Mesenteric fat pad (tissue), 1 donor: ENCODE data around the gene DNAH10. TPM values are rescaled to one million over a fixed set of nuclear protein-coding genes. Genes with fewer than 3 reads are reported as not detected.
A peak's percentile ranks its signal among the peaks of the same experiment; 100 is the strongest.

ENCODE experiments used
- DNase-seq: peaks from one replicate; pipeline ENCODE4 v3.0.0-alpha.2; 2020; ENCODE audit warnings: low spot score
- total RNA-seq: library from RNA; stranded (reverse); fragmentation: NEBNext Ultra II Directional; extraction: Animal tissue kit (Norgen Biotek cat#: 25700); gene quantifications from one replicate; pipeline ENCODE4 v1.2.1, GENCODE V29; 2021
- donor health status: DM: yes; HTN: yes; CAD: no.

Gene DNAH10
- total RNA-seq, 1 donor from 2014 or later = 0.51 TPM

- DNase-seq = no peak
Observed at GRCh38 chr12:123929946-123930583, 168.0 kb downstream of the DNAH10 start.

DNA sequence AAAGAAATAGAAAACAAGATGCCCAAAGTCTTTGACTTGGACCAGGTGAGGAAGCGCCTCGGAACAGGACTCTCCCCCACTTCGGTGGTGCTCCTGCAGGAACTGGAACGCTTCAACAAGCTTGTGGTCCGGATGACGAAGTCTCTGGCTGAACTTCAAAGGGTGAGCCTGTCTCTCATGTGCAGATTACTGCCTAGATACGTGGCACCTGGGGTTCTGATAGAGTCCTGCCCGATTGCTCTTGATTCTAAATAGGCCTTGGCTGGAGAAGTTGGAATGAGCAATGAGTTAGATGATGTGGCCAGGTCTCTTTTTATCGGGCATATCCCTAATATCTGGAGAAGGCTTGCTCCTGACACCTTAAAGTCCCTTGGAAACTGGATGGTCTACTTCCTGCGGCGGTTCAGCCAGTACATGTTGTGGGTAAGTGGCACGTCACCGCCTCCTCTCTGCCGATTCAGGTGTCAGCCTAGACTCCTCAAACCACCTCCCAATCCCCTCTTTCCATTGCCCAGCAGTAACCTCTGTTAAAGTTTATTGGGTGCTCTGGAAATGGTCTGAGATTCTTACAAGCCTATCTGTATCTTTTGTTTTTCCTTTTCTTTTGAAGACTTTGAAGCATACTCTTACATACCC, 169.7 kb downstream of the DNAH10 start:
- DNase-seq = no peak

DNA sequence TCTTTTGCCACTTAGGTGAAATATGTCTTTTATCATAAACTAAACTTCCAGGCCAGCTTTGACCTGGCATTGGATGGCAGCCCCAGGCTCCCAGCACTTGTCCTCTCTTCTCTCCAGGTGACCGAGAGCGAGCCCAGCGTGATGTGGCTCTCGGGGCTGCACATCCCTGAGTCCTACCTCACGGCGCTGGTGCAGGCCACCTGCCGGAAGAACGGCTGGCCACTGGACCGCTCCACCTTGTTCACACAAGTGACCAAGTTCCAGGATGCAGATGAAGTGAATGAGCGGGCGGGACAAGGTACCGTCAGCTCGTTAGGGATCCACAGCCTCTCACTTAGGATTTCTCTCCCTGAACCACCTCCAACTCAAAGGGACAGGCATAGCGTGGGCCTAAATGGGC, 171.1 kb downstream of the DNAH10 start:
- DNase-seq = no peak

DNA sequence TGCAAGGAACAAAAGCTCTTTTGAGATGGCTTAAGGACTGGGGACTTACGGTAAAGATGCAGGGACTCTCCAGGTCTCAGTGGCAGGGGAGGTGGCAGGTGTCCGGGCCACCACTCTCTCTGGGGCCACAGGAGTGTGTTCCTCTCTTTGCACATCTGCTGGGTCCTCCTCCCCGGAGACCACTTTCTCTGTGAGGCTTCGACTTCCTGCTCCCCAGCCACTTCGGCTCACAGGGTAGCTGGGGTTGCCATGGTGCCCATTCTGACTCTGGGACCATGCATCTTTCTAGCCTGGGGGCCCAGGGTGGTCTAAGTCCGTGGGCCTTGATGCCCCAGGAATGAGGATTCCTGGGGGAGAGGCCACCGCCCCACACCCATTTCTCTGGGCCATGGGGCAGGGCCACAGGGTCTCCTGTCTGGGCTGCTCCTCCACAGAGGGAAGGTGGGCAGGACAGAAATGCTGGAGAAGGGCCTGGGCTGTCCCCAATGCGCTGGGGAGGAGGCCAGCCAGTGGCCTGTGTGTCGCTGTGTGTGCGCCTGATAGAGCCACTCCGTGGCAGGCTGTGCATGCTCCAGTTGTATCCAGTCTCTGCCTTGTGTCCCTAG, 172.0 kb downstream of the DNAH10 start:
- no peak for DNase-seq

GRCh38 chr12:123934829-123935228, 172.7 kb downstream of the DNAH10 start:
- DNase-seq = no peak

DNA sequence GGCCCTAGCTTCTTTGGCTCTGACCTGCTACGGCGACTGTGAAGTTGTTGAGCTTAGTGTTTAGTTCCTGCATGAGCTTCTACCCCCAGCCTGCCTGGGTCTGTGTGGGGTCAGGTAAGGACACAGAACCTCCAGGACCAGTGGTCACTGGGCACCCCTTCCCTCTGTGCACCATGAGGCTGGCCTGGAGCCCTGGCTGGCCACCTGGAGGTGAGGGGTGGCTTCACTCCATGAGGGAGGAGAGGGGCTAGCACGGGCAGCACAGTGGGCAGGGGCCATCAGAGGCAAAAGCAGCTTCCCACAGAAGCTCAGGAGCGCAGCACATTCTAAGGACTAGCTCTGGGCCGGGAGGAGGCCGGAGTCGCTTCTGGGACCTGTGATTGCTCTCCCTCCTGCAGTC, 173.9 kb downstream of the DNAH10 start:
- no peak for DNase-seq

GRCh38 chr12:123936471-123936870, 174.4 kb downstream of the DNAH10 start:
- DNase-seq = no peak

DNA sequence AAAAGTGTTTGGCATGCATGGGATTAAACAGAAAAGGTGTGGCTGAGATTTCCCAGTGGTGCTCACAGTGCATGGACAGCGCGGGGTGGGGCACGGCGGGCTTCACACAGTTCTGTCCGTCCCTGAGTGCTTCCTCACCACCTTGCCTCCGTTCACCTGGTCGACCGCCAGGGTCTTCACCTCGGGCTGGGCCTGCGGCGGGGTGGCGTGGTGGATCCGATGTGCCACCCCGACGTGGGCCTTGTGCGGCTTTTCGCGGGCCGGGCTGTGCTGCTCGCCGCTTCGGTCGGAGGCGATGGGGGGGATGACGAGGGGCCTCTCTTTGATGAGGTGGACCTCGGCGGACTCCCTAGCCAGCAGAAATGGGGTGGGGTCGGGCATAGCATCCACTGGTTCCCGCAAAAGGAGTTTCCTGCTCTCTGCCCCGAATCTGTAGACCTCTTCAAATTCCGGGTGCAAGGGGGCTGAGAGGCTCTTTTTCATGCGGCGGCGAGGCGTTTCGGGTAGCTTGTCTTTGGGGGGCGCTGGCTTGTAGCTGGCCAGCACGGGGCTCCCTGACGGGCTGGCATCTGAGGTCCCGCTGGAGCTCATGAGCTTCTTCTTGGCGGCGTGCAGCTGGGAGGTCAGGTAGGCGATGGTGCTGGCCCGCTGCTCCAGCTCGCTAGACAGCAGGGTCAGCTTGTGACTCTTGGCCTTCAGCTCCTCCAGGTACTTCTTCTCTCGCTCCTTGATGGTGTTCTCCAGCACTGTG, 175.0 kb downstream of the DNAH10 start:
- no peak for DNase-seq

DNA sequence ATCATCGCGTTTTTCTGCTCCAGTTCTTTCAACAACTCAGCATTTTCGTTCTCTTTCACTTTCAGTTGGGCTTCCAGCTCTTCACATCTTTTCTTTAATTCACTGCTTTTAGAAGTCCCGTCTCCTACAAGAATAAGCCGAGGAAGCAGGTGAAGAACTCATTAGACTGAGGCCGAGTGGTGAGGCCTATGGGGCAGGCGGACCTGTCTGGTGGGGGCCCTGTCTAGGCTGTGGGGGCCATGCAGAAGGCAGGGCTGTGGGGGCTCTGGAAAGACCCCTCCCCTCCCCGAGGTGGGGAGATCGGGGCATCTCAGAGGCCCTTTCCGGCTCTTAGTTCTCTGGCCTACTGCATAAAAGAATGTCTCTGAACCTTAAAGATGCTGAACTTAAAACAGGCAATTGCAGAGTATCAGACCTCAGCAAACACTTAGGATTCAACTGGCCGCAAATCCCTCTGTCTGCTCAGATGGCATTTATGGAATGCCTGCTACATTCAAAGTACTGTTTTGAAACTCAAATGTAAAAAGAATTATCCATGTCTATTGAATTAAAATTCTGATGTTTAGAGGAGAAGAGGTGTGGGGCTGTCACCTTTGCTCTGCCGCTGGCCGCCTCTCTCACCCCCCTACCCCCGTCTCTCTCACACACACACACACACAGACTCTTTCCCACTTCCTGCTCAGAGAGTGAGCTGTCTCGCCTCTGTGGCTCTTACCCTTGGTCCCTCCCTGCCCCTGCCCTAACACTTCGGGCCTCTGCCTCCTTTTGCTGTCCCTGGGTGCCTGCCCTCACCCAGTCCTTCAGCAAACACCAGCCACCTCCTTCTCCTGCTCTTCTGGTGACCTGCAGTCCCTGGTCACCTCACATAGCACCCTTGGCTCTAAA, 175.8 kb downstream of the DNAH10 start:
- DNase-seq = no peak

DNA sequence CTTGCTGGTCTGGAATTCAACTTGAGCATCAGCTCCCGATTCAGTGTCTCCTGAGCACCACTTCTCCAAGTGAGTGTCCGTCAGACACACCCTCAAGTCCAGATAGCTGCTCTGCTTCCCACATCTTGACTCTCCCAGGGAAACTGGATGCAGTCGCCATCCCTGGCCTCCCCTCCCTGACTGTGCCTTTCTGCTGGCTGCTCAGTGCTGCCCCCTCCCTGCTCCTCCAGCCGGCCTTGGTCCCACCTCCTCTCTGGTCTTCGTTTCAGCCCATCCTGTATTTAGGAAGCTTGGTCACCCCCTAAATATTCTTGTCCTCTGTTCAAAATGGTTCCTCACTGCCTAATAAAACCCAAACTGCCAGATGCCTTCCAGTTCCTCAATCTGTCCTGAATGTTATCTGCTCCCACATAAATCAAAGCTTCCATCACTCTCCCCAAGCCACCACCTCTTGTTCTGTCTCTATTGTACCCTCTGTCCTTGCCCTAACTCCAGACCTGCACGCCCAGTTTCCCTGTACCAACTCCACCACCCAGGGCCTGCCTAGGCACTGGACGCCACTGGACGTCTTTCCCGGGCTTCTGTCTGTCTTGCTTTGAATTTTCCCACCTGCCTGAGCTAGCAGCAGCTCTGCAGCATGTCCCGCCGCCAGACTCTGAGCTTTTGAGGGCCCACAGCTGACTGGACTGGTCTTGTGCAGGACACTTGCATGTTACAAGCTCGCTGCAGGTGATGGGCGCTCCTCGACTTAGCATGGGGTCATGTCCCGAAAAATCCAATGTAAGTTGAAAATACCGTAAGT, 176.8 kb downstream of the DNAH10 start:
- DNase-seq = peak; percentile 76

GRCh38 chr12:123939716-123940626, 177.9 kb downstream of the DNAH10 start:
- DNase-seq = peak; percentile 80

- peak; percentile 69 for DNase-seq
Observed at GRCh38 chr12:123940627-123940966, 178.5 kb downstream of the DNAH10 start.

- DNase-seq = peak; percentile 53
Observed at GRCh38 chr12:123941000-123941399, 178.9 kb downstream of the DNAH10 start.

GRCh38 chr12:123941624-123942237, 179.6 kb downstream of the DNAH10 start:
- DNase-seq = peak; percentile 53

- DNase-seq = peak; percentile 67
Observed at GRCh38 chr12:123942238-123942653, 180.1 kb downstream of the DNAH10 start.

- peak; percentile 55 for DNase-seq
Observed at GRCh38 chr12:123942911-123943648, 181.0 kb downstream of the DNAH10 start.

DNA sequence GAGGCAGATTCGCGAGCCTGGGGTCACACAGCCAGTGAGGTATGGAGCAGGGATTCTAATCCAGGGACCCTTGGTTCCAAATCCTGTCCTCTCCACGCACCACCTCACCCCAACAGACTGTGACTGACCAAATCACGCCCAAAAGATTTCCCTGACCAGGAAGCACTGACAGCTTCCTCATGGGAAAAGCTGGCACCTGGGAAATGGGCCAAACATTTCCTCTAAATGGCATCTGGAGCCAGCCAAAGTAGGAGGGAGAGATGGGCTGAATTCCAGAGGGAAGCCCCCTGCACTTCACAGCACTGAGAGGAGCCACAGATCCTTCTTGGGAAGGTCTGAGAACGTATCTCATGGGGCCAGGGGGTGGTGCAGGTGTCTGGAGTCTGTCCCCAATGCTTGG, 181.7 kb downstream of the DNAH10 start:
- peak; percentile 60 for DNase-seq

DNA sequence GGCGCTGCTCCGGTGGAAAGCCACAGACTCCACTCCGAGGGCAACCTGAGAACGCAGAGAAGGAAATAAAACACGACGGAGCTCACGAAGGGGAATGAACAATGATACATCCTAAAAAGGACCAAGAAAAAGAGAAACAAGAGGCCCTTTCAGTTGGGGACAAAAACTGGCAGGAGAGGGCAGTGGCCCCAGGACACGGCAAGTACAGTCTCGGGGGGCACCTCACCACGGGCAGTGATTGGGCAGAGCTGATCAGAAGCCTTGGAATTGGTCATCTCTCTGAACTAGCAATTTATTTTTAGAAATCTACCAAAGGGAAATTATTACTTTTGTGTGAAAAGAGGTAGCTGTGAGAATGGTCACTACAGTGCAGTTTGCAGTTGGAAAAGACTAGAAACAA, 182.6 kb downstream of the DNAH10 start:
- DNase-seq = no peak
